H1 (cell line): Measurements from ENCODE around the gene LSM4. TPM values are rescaled to one million over a fixed set of nuclear protein-coding genes. Genes with fewer than 3 reads are reported as not detected.
A peak's percentile ranks its signal among the peaks of the same experiment; 100 is the strongest.

Experiments used
- CTCF ChIA-PET: fragments of 300-600 bp; sonication (Branson Sonifier 250); formaldehyde crosslinking; loops from one replicate; lab custom pipeline; 2021; ENCODE audit not compliant: partially characterized antibody; lab: Charles Lee
- POLR2A ChIA-PET: fragments of 300-600 bp; sonication (Branson Sonifier 250); formaldehyde crosslinking; loops from one replicate; lab custom pipeline; 2021; ENCODE audit warnings: inconsistent platforms; ENCODE audit not compliant: partially characterized antibody; lab: Charles Lee
- DNase-seq, 2 experiments: peaks; one replicate each; pipeline versions ENCODE4 v3.0.0 to v3.0.0-alpha.2; 2010 to 2022; ENCODE audit warnings: low spot score in 2 of 2, low read depth in 1 of 2, mixed read lengths in 1 of 2
- FAIRE-seq: peaks from 2 replicates; lab custom pipeline; 2011; peaks lifted over from hg19 to GRCh38; lab: Jason Lieb, UNC
- H2AFZ ChIP-seq: 2 replicates; pipeline ENCODE4 v1.8.1; 2012; ENCODE audit warnings: low read length, inconsistent platforms
- H2AK5ac ChIP-seq: 2 replicates; pipeline ENCODE4 v1.6.1; 2013; ENCODE audit warnings: low read depth, low read length
- H2BK120ac ChIP-seq: replicated peaks from 2 replicates; pipeline ENCODE3; 2013; ENCODE audit warnings: low read depth, low read length, inconsistent platforms
- H2BK12ac ChIP-seq: 2 replicates; pipeline ENCODE4 v1.6.1; 2013; ENCODE audit warnings: low read depth, low read length
- H2BK15ac ChIP-seq: 2 replicates; pipeline ENCODE4 v1.6.1; 2013; ENCODE audit warnings: low read length
- H2BK20ac ChIP-seq: 2 replicates; pipeline ENCODE4 v1.6.1; 2013; ENCODE audit warnings: low read length
- H2BK5ac ChIP-seq: 2 replicates; pipeline ENCODE4 v1.6.1; 2013; ENCODE audit warnings: low read depth, low read length
- H3K14ac ChIP-seq: 2 replicates; pipeline ENCODE4 v1.6.1; 2013; ENCODE audit warnings: inconsistent platforms; ENCODE audit not compliant: insufficient read length
- H3K18ac ChIP-seq: 2 replicates; pipeline ENCODE4 v1.6.1; 2013; ENCODE audit warnings: low read length; ENCODE audit errors: extremely low read depth
- H3K23ac ChIP-seq: 2 replicates; pipeline ENCODE4 v1.6.1; 2013; ENCODE audit warnings: inconsistent platforms; ENCODE audit not compliant: insufficient read length
- H3K23me2 ChIP-seq: 2 replicates; pipeline ENCODE4 v1.6.1; 2013; ENCODE audit warnings: low read depth, low read length
- H3K27ac ChIP-seq: 2 replicates; pipeline ENCODE4 v1.6.1; 2011; ENCODE audit warnings: low read depth, low read length, inconsistent platforms
- H3K27me3 ChIP-seq, 4 experiments: replicated peaks in 1 of 4; 1 replicate in 1 of 4; 2 replicates in 3 of 4; pipeline versions ENCODE4 v1.6.1 to v1.8.1; 2011 to 2013; ENCODE audit warnings: low read length in 3 of 4, mild to moderate bottlenecking in 3 of 4, inconsistent platforms in 2 of 4, mixed read lengths in 2 of 4, moderate library complexity in 1 of 4; ENCODE audit not compliant: control insufficient read depth in 3 of 4, insufficient read depth in 3 of 4; ENCODE audit errors: extremely low read depth in 1 of 4
- H3K36me3 ChIP-seq, 4 experiments: 2 replicates each; pipeline versions ENCODE4 v1.6.1 to v1.8.1; 2011 to 2013; ENCODE audit warnings: mild to moderate bottlenecking in 4 of 4, low read length in 3 of 4, moderate library complexity in 2 of 4, control low read depth in 1 of 4, inconsistent platforms in 1 of 4; ENCODE audit not compliant: insufficient read depth in 4 of 4, control insufficient read depth in 2 of 4
- H3K4ac ChIP-seq: replicated peaks from 2 replicates; pipeline ENCODE3; 2013; ENCODE audit warnings: low read length, low read depth, mixed read lengths, inconsistent platforms; ENCODE audit not compliant: insufficient read length
- H3K4me1 ChIP-seq, 4 experiments: replicated peaks in 1 of 4; 1 replicate in 1 of 4; 2 replicates in 3 of 4; pipeline versions ENCODE4 v1.6.1 to v1.8.1; 2011 to 2013; ENCODE audit warnings: low read length in 3 of 4, inconsistent platforms in 2 of 4, mixed read lengths in 1 of 4; ENCODE audit not compliant: insufficient read depth in 4 of 4, control insufficient read depth in 3 of 4
- H3K4me2 ChIP-seq, 2 experiments: 2 replicates each; pipeline versions ENCODE4 v1.6.1 to v1.8.1; 2011 to 2013; ENCODE audit warnings: low read depth in 2 of 2, low read length in 2 of 2, control low read depth in 1 of 2, inconsistent platforms in 1 of 2, mild to moderate bottlenecking in 1 of 2; ENCODE audit not compliant: insufficient read depth in 1 of 2
- H3K4me3 ChIP-seq, 4 experiments: fragments of 200-600, 300-600 bp in 1 of 4; sonication (generic), shearing (Covaris generic), sonication (Bioruptor Twin) in 1 of 4; 2 replicates each; pipeline versions ENCODE4 v1.5.1 to v1.8.1; 2011 to 2016; ENCODE audit warnings: low read length in 4 of 4, low read depth in 3 of 4, control low read depth in 2 of 4, inconsistent platforms in 2 of 4, mild to moderate bottlenecking in 2 of 4, mixed read lengths in 1 of 4, moderate library complexity in 1 of 4; ENCODE audit not compliant: insufficient read depth in 2 of 4; ENCODE audit errors: extremely low read depth in 1 of 4
- H3K56ac ChIP-seq: replicated peaks from 2 replicates; pipeline ENCODE3; 2013; ENCODE audit warnings: low read depth, mild to moderate bottlenecking, mixed read lengths, low read length, inconsistent platforms; ENCODE audit not compliant: insufficient read length
- H3K79me1 ChIP-seq: 2 replicates; pipeline ENCODE4 v1.6.1; 2013; ENCODE audit warnings: low read depth, low read length, control low read depth
- H3K79me2 ChIP-seq, 2 experiments: 2 replicates each; pipeline versions ENCODE4 v1.6.1 to v1.8.1; 2012 to 2013; ENCODE audit warnings: low read length in 2 of 2, mild to moderate bottlenecking in 2 of 2, inconsistent platforms in 1 of 2; ENCODE audit not compliant: insufficient read depth in 2 of 2, control insufficient read depth in 1 of 2
- H3K9ac ChIP-seq, 4 experiments: replicated peaks in 1 of 4; 1 replicate in 1 of 4; 2 replicates in 3 of 4; pipeline versions ENCODE4 v1.6.1 to v1.8.1; 2011 to 2013; ENCODE audit warnings: low read depth in 3 of 4, low read length in 3 of 4, control low read depth in 2 of 4, mild to moderate bottlenecking in 2 of 4, moderate library complexity in 2 of 4, inconsistent platforms in 1 of 4; ENCODE audit errors: extremely low read depth in 1 of 4
- H3K9me3 ChIP-seq, 2 experiments: 2 replicates each; pipeline versions ENCODE4 v1.6.1 to v1.8.1; 2012 to 2013; ENCODE audit warnings: mild to moderate bottlenecking in 2 of 2, moderate library complexity in 2 of 2, control low read depth in 1 of 2, inconsistent platforms in 1 of 2, low read depth in 1 of 2, low read length in 1 of 2, mixed read lengths in 1 of 2; ENCODE audit not compliant: insufficient read depth in 2 of 2
- H4K20me1 ChIP-seq, 2 experiments: replicated peaks in 1 of 2; 2 replicates each; pipeline versions ENCODE3 to v1.8.1; 2011 to 2013; ENCODE audit warnings: inconsistent platforms in 2 of 2, low read length in 2 of 2, mild to moderate bottlenecking in 1 of 2; ENCODE audit not compliant: insufficient read depth in 2 of 2, control insufficient read depth in 1 of 2
- H4K5ac ChIP-seq: 2 replicates; pipeline ENCODE4 v1.6.1; 2013; ENCODE audit warnings: low read length, low read depth, mixed read lengths, inconsistent platforms; ENCODE audit not compliant: insufficient read length
- H4K8ac ChIP-seq: 2 replicates; pipeline ENCODE4 v1.8.0; 2013; ENCODE audit warnings: mild to moderate bottlenecking, moderate library complexity, low read length, inconsistent platforms; ENCODE audit not compliant: insufficient read depth; ENCODE audit errors: extremely low read depth
- H4K91ac ChIP-seq: replicated peaks from 2 replicates; pipeline ENCODE3; 2013; ENCODE audit warnings: low read length, mixed read lengths, inconsistent platforms; ENCODE audit not compliant: insufficient read length
- ATF3 ChIP-seq: IDR thresholded peaks from 2 replicates; pipeline ENCODE4 v1.6.1; 2011; ENCODE audit warnings: low read depth, mild to moderate bottlenecking, low read length; ENCODE audit not compliant: insufficient read depth
- BCL11A ChIP-seq, 2 experiments: IDR thresholded peaks; one replicate each; pipeline ENCODE4 v1.6.1; 2011; ENCODE audit warnings: low read depth in 2 of 2, low read length in 2 of 2, mild to moderate bottlenecking in 2 of 2
- CHD2 ChIP-seq: IDR thresholded peaks from 2 replicates; pipeline ENCODE4 v1.6.1; 2012; ENCODE audit warnings: low read length, improper control_type of control experiment
- GABPA ChIP-seq: IDR thresholded peaks from 2 replicates; pipeline ENCODE4 v1.6.1; 2011; ENCODE audit warnings: mild to moderate bottlenecking, low read length, moderate library complexity, borderline replicate concordance; ENCODE audit not compliant: insufficient read depth
- HDAC2 ChIP-seq, 2 experiments: fragments of 300-600 bp in 1 of 2; sonication (generic) in 1 of 2; IDR thresholded peaks; 2 replicates each; pipeline ENCODE4 v1.6.1; 2011 to 2012; ENCODE audit warnings: low read depth in 2 of 2, low read length in 2 of 2, mild to moderate bottlenecking in 2 of 2, moderate library complexity in 2 of 2, borderline replicate concordance in 1 of 2, inconsistent platforms in 1 of 2
- JUN ChIP-seq: IDR thresholded peaks from 2 replicates; pipeline ENCODE4 v1.6.1; 2011; ENCODE audit warnings: low read depth, mild to moderate bottlenecking, improper control_type of control experiment, low read length
- KDM4A ChIP-seq: IDR thresholded peaks from one replicate; pipeline ENCODE4 v1.7.1; 2012; ENCODE audit warnings: low read depth, mild to moderate bottlenecking, moderate library complexity, low read length, inconsistent platforms; ENCODE audit not compliant: severe bottlenecking
- POU5F1 ChIP-seq: IDR thresholded peaks from 2 replicates; pipeline ENCODE4 v1.6.1; 2011; ENCODE audit warnings: low read depth, mild to moderate bottlenecking, low read length, moderate library complexity
- RBBP5 ChIP-seq: IDR thresholded peaks from 2 replicates; pipeline ENCODE4 v1.7.1; 2012; ENCODE audit warnings: low read depth, mild to moderate bottlenecking, inconsistent platforms, low read length, moderate library complexity, borderline replicate concordance
- RXRA ChIP-seq: IDR thresholded peaks from 2 replicates; pipeline ENCODE4 v1.6.1; 2011; ENCODE audit warnings: low read depth, mild to moderate bottlenecking, low read length, moderate library complexity; ENCODE audit not compliant: insufficient read depth
- WGBS, 2 experiments: shearing (Covaris generic) in 1 of 2; methylation state at CpG; one replicate each; pipeline versions ENCODE4 v1.1.6 to v1.1.7; 2013 to 2015; ENCODE audit warnings: low lambda C conversion rate in 2 of 2, mixed read lengths in 2 of 2, inconsistent platforms in 1 of 2, low coverage in 1 of 2, missing lambda C conversion rate in 1 of 2; ENCODE audit not compliant: insufficient replicate concordance in 2 of 2, insufficient coverage in 1 of 2, insufficient read length in 1 of 2; ENCODE audit errors: extremely low coverage in 1 of 2, missing lambda C conversion rate in 1 of 2; 5-methylcytosine and 5-hydroxymethylcytosine counted together
- polyA plus RNA-seq, 7 experiments: library from polyadenylated mRNA; depleted of rRNA in 3 of 7; stranded (reverse) in 5 of 7; unstranded in 2 of 7; fragments of >200 nt in 5 of 7; fragments of 200-250 nt in 2 of 7; gene quantifications; 1 replicate in 5 of 7; 2 replicates in 1 of 7; 4 replicates in 1 of 7; pipeline versions ENCODE4 v1.2.1 to v1.2.3, GENCODE V29; 2011 to 2013; ENCODE audit warnings: missing spikeins in 2 of 7, mixed read lengths in 2 of 7
- total RNA-seq: library from RNA; stranded (reverse); fragmentation: NEBNext Ultra II Directional; extraction: Animal tissue kit (Norgen Biotek cat#: 25700); gene quantifications from 2 replicates; pipeline ENCODE4 v1.2.1, GENCODE V29; 2021

Gene LSM4
- total and polyA plus RNA-seq, 2 of the 8 experiments (the other 6 are each of a cell fraction or from before 2014, with no cell fraction given) = 302 to 319 TPM

- Histone ChIP-seq H2BK15ac (0 out of 2 replicates have a peak overlapping the region, but pooled peaks have one; percentile 72), H2BK20ac (no peak overlapping the region), H2BK120ac (no peak overlapping the region), H3K9ac (no peak overlapping the region; a peak in 1 of 7 replicates), H3K4me2 (no peak overlapping the region), H2AFZ (no peak overlapping the region), H3K4me3 (no peak overlapping the region), H3K79me2 (no peaks in the 10 kb centered on the region), H3K4ac (no peak overlapping the region), H3K4me1 (peaks cover 0 to 22% (median 11%) of the 10 kb centered on the region in 4 experiments; a peak in 6 of 7 replicates), H3K36me3 (peaks cover 0 to 2% (median under 1%) of the 10 kb centered on the region in 4 experiments; a peak in 1 of 8 replicates), H4K20me1 (no peaks in the 10 kb centered on the region), H3K79me1 (no peaks in the 10 kb centered on the region), H2AK5ac (0 out of 2 replicates have a peak overlapping the region, but pooled peaks have one; percentile 39), H3K27me3 (no peaks in the 10 kb centered on the region), H3K27ac (no peak overlapping the region), H2BK12ac (peak overlapping the region; percentile 50; the same call in 1 of the 2 replicates), H4K8ac (peak overlapping the region; percentile 38; the same call in 1 of the 2 replicates), H3K56ac (no peak overlapping the region), H3K18ac (no peak overlapping the region), H4K5ac (no peak overlapping the region), H2BK5ac (no peak overlapping the region), H3K23ac (no peak overlapping the region), H3K14ac (no peak overlapping the region), H4K91ac (no peak overlapping the region), H3K23me2 (peaks cover 5% of the 10 kb centered on the region; the same call in 1 of the 2 replicates), H3K9me3 (no peaks in the 10 kb centered on the region)
- POLR2A ChIA-PET = interaction anchor here (0.7 to 10.4 kb wide), 8 partner anchors 8 to 75 kb away, joined by 3 to 141 read pairs (median 4); partner anchors contain the start of genes JUND, LSM4 and PDE4C
- WGBS, 2 experiments = 85% methylated on average over 18 of the region's 18 CpGs; no CpG with 5 or more reads in 1 of the 2 experiments
- no peak for TF ChIP-seq RBBP5
- TF ChIP-seq CHD2 = no peak
- no peak for TF ChIP-seq POU5F1
- no peak for TF ChIP-seq RXRA
- TF ChIP-seq ATF3 = no peak
- TF ChIP-seq HDAC2 (IDR thresholded peaks at IDR 0.05; ENCODE audit: borderline replicate concordance in 1 of 2, low read depth in 2 of 2, low read length in 2 of 2) = no peak
- TF ChIP-seq KDM4A = no peak
- TF ChIP-seq GABPA = no peak
- no peak for TF ChIP-seq JUN
- no peak for TF ChIP-seq BCL11A (IDR thresholded peaks at IDR 0.05; ENCODE audit: low read depth in 2 of 2, low read length in 2 of 2)
- CTCF ChIA-PET = interaction anchor here (1.2 to 5.3 kb wide), 6 partner anchors 8 to 27 kb away, joined by 5 to 48 read pairs (median 8); partner anchors contain the start of gene JUND
- FAIRE-seq (no peak), DNase-seq (no peak)
These were observed 21.8 kb downstream of the LSM4 start for GRCh38 chr19:18300930-18301717.
